Stimulated activated CD4-positive, alpha-beta T cell treated with anti-CD3 and anti-CD28 coated beads, Interleukin-12 subunit alpha, Interleukin-12 subunit beta, amount 100 ng/mL, for 24 hours (primary cell): ENCODE data around the gene SSX2IP.
"Not testable (repeated sequence)": the region's sequence is repeated elsewhere in the genome, so short reads cannot be mapped to it uniquely, and the experiment has no call there.

Experiments used
- DNase-seq, 2 experiments: peaks; one replicate each; pipeline ENCODE4 v3.0.0-alpha.2; 2020; ENCODE audit warnings: low read depth in 2 of 2

The SSX2IP gene

GRCh38 chr1:84617349-84617748, 72.9 kb downstream of the SSX2IP start:
- DNase-seq = no peak

DNA sequence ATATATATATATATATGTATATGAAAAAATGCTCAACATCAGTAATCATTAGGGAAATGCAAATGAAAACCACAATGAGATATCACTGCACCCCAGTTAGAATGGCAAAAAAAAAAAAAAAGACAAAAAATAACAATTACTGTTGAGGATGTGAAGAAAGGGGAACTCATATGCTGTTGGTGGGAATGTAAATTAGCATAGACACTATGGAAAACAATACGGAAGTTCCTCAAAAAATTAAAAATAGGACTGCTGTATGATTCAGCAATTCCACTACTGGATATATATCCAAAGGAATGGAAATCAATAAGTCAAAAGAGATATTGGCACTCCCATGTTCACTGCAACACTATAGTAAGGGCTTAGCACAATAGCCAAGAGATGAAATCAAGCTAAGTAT, 74.5 kb downstream of the SSX2IP start:
- DNase-seq = no peak

- no peak for DNase-seq
These were observed 76.4 kb downstream of the SSX2IP start for GRCh38 chr1:84613887-84614286.

- no peak for DNase-seq
These were observed 77.2 kb downstream of the SSX2IP start for GRCh38 chr1:84613026-84613425.

- no peak for DNase-seq
These were observed 78.5 kb downstream of the SSX2IP start for GRCh38 chr1:84611796-84612195.

DNA sequence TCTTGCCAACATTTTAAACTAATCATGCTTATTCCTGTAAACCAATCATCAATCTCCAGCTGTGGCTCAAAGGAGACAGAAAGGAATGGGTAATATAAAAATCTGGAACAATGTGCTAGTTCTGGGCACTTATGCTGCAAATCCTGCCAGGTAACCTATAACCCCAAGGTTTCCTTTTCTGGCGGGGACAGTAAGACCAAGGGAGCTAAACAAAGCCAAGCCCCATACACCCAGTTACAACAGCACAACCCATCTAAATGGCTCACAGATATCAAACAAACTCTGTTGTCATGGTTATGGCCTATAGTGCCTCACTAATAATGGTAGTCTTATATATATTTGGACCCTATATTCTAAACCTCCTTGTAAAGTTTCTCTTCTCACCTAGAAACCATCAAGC, 79.2 kb downstream of the SSX2IP start:
- DNase-seq = no peak

DNA sequence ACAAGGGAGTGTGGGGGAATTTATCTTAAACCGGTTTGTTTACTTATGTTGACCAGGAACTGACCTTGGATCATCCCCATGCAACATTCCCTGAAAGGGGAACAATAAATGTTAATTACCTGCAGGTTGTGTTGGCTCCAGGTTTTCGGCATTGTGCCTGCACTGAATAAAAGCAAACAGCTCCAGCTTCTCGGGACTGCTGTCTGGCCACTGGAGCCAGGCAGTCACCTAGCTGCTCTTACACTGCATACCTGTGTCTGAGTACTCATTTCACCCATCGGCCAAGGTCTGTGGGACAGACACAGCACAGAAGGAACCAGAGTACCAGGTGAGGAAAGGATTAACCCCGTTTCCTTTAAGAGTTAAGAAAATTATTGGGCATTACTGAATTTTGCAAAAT, 83.3 kb downstream of the SSX2IP start:
- DNase-seq = no peak

DNA sequence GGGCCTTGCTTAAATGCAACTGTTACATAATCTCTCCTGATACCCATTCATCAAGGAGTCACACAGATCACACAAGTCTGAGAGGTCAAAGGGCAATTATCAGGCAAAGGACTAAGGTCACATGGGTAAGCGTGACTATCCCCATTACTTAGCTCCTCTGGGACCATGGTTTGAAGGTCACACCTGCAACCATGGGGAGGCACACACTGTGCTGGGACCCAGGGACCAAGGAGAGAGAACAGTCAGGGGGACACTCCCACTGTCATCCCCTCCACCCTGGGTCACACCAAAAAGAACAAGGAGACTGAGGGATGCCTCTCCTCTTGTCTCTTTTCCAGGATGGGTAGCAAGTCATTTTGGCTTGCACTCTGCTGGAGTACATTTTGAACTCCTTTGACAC, 85.1 kb downstream of the SSX2IP start:
- no peak for DNase-seq

GRCh38 chr1:84603941-84604830, 86.1 kb downstream of the SSX2IP start:
- no peak for DNase-seq

GRCh38 chr1:84603223-84603622, 87.0 kb downstream of the SSX2IP start:
- DNase-seq = no peak

DNA sequence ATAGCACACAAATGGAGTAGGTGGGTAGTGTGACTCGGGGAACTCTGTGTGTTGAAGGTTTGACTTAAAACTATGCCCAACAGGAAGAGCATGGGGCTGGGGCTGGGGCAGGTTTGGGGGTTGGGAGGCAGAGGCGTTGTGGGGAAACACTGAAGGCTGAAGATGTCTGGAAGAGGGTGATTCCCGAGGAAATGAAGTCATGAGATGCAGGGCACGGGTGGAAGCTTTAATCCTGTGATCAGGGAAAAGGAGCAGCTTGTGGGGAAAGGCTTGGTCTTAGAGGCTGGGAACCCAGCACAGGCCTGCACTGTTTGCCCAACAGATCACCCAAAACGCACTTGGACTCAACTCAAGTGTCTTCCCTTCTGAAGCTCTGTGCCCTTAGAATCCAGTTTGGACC, 89.5 kb downstream of the SSX2IP start:
- DNase-seq = no peak

GRCh38 chr1:84598846-84599741, 91.2 kb downstream of the SSX2IP start:
- DNase-seq = no peak

DNA sequence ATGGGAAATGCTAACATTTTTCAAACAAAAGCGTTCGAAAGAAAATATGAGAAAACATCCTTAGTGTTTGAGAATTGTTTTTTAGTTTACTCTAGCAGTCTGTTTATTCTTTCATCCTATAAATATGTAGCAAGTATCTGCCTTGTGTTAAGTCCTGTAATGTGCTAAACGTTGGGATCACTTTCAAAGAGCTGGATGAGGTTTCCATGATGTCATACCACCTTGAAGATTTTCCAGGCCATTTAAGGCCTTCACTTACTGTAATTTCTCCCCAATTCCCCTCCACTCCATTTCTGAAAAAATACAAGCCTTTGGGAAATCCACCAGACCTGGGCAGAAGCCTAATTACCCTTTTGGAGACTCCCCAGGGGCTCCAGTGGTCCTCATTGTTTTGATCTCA, 91.8 kb downstream of the SSX2IP start:
- DNase-seq = no peak

DNA sequence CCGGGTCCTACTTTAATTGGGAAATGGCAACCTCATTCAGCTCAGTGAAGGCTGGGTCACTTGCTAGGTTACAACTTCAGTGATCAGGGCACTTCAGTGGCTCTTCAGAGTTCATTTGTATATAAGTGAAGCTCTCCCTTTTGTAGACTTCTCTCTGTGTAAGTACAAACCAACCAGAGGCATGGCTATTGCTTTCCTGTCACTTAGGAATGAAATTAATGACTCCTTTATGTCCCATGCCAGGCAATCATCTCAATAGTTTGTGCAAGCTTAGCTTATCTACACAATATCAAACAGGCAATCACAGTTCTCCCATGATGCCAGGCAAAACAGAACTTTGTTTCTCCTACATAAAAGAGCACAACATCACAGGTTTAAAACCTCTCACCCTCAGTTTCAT, 93.2 kb downstream of the SSX2IP start:
- no peak for DNase-seq

GRCh38 chr1:84594959-84595358, 95.3 kb downstream of the SSX2IP start:
- DNase-seq = not testable (repeated sequence)
